HT1080 (cell line): ENCODE results near the gene TNIK. TPM values are rescaled to one million over a fixed set of nuclear protein-coding genes. Genes with fewer than 3 reads are reported as not detected.

Source experiments
- DNase-seq: peaks from one replicate; pipeline ENCODE4 v3.0.0-alpha.2; 2015; ENCODE audit warnings: low read depth
- total RNA-seq: library from RNA; depleted of rRNA; stranded (reverse); fragments of >200 nt; shearing (Covaris generic); gene quantifications from 2 replicates; pipeline ENCODE4 v1.2.3, GENCODE V29; 2014

Gene TNIK
- total RNA-seq, 1 experiment from 2014 or later, result 16.1 TPM

DNA sequence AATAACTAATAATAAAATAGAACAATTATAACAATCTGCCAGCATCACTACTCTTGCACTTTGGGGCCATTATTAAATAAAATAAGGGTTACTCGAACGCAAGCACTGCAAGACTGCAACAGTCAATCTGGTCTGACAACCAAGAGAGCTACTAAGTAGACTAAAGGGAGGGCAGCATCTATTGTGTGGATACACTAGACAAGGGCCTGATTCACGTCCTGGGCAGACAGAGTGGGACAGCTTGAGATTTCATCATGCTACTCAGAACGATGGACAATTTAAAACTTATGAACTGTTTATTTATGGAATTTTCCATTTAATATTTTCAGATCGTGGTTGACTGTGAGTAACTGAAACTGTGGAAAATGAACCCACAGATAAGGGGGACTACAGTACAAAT is 39.5 kb downstream of the TNIK start:
- DNase-seq, result no peak

GRCh38 chr3:171419457-171419856 is 40.7 kb downstream of the TNIK start:
- DNase-seq, result no peak

- DNase-seq, result peak; percentile 83
Measured at GRCh38 chr3:171417813-171418212, 42.4 kb downstream of the TNIK start.

- no peak for DNase-seq
Measured at GRCh38 chr3:171417137-171417536, 43.1 kb downstream of the TNIK start.

DNA sequence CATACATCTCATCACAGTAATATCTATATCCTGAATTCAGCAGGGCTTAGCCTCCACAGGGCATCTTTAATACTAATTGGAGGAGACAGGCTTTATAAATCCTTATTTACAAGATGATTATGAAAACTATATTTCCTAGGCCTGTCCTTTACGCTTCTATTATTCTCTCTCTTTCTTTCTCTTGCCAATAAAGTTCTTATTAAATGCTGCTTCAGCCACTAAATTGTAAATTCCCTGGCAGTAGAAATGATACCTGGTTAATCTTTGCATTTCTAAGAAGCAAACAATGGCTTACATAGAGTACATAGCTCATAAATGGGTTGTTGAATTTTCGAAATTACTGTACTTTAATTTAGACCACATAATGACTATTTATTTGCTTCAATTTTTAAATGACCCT is 43.5 kb downstream of the TNIK start:
- no peak for DNase-seq

DNA sequence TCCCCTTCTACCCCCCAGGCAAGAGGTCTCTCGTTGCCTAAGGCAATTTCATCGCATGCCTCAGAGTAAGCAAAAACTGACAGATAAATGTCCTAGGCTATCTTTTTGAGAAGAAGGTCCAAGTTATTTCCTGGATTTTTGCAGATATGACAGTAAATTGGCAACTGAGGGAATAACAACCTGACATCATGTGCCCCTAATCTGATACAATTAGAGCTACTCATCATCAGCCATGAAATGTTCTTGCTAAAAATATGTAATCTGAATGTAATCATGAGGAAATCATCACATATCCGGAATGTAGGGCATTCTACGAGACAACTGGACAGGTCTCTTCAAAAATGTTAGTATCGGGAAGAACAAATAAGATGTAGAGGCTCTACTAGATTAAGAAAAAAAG is 44.1 kb downstream of the TNIK start:
- no peak for DNase-seq

DNA sequence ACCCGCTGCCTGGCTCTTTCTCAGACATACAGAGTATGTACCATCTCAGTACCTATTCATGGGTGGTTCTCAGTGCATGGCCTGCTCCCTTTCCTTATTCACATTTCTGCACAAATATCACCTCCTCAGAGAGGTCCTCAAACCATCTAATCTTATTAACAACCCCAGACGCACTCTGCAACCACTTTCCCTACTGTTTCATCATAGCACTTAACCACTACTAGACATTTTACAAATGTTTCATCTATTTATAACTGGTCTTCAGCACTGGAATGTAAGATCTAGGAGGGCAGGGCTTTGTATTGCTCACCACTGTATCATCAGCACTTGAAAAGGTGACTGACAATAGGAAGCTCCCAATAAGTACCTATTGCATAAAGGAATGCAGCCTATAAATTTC is 45.1 kb downstream of the TNIK start:
- peak; percentile 38 for DNase-seq

DNA sequence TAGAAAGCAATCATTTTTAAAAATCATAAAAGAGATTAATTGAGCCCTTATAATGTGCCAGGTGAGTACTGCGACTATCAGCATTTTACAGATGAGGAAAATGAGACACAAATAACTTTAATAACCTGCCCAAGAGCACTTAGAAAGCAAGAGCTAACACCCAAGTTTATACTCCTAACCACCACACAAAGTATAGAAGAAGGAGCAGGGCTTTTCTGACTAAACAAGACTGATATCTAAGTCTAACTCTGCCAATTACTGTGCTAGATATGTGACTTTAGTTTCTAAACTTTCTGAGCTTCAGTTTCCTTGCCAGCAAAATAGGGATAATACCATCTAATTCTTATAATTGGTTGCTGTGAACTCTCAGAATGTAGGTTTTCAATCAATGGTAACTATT is 47.7 kb downstream of the TNIK start:
- no peak for DNase-seq

DNA sequence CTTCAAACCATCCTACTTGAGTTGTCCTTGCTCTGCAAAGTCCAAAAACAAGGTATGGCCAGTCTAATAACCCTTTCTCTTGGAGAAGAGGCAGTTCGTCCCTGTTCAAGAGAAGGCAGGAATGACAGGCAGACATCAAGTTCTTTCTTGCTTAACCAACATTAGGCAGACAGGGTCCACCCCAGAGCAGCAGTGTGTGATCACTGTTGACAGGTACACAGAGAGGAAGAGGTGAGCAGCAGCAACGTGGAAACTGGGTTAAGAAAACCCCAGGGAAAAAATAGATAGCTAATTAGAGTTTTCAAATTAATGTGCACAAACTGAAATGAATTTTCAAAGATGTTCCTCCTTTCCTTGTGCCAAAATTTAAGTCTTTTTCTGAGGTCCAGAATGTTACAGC is 48.2 kb downstream of the TNIK start:
- DNase-seq, result no peak

DNA sequence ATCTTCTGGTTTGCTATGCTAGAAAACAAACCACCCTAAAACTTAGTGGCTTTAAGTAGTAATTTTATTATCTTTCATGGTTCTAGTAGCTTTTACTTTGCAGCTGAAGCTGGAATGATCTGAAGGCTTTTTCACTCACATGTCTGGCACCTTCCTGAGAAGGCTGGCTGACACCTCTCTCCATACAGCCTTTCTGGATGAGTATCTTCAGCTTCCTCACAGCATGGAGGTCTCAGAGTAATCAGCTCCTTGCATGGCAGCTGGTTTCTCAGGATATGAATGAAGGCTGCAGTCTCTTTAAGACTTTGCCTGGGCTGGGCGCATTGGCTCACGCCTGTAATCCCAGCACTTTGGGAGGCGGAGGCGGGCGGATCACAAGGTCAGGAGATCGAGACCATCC is 50.0 kb downstream of the TNIK start:
- DNase-seq, result no peak

DNA sequence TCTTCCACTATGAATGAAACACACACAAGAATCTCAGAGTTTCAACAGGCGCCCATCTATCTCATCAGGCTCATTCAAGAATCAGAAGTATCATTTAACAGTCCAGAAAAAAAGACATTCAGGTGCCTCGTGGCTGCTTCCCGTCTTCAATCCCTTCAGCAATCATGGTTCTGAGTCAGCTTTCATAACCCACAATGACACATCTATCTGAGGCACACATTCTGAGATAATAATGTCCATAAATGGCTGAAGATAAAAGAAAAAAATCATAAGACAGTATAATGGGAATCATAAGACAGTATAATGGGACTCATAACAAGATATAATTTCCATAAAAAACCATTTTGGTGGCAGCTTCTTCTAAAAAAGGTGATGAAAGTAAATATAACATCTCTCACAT is 52.4 kb downstream of the TNIK start:
- DNase-seq, result peak; percentile 93

- DNase-seq, result no peak
Measured at GRCh38 chr3:171404376-171404967, 55.7 kb downstream of the TNIK start.

DNA sequence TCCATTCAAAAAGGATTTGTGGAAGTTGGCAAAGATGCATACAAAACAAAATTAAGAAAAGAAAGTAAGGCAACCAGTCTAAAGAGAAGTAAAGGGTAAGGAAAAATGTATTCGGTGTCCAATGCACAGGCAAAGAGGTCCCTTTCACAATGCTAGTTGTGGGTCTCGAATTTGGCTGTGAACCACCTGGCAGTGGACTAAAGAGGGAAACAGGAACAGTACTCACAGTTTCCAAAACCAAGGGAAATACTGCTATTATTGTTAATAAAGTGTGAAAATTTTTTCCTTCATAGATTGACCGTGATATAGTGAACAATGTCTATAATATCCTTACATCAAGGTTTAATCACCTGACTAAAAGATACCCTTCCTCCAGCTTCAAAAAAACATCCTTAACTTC is 57.9 kb downstream of the TNIK start:
- DNase-seq, result no peak

DNA sequence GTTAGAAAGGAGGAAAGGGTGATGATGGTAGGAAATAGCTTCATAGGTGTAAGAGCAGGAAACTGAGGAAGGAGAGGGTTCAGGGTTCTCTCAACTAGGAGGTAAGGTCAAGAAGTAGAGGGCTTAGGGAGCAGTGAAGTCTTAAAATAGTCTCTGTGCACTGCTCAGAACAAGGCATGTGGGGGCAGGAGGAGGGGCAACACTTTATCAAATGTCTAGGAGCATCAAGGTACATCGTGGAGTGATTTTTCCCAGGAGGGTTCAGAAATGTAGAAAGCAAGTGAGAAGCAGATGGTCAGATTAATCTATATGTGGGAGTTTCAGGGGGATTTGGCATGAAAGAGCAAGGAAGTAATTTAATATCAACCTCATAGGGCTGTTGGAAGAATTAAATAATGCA is 58.8 kb downstream of the TNIK start:
- DNase-seq, result no peak

GRCh38 chr3:171399842-171400241 is 60.4 kb downstream of the TNIK start:
- DNase-seq, result no peak

- no peak for DNase-seq
Measured at GRCh38 chr3:171398343-171398742, 61.9 kb downstream of the TNIK start.

GRCh38 chr3:171397089-171397488 is 63.1 kb downstream of the TNIK start:
- no peak for DNase-seq

GRCh38 chr3:171396048-171396447 is 64.2 kb downstream of the TNIK start:
- peak; percentile 53 for DNase-seq

- DNase-seq, result no peak
Measured at GRCh38 chr3:171393032-171393744, 67.0 kb downstream of the TNIK start.

- DNase-seq, result no peak
Measured at GRCh38 chr3:171391432-171391831, 68.8 kb downstream of the TNIK start.

DNA sequence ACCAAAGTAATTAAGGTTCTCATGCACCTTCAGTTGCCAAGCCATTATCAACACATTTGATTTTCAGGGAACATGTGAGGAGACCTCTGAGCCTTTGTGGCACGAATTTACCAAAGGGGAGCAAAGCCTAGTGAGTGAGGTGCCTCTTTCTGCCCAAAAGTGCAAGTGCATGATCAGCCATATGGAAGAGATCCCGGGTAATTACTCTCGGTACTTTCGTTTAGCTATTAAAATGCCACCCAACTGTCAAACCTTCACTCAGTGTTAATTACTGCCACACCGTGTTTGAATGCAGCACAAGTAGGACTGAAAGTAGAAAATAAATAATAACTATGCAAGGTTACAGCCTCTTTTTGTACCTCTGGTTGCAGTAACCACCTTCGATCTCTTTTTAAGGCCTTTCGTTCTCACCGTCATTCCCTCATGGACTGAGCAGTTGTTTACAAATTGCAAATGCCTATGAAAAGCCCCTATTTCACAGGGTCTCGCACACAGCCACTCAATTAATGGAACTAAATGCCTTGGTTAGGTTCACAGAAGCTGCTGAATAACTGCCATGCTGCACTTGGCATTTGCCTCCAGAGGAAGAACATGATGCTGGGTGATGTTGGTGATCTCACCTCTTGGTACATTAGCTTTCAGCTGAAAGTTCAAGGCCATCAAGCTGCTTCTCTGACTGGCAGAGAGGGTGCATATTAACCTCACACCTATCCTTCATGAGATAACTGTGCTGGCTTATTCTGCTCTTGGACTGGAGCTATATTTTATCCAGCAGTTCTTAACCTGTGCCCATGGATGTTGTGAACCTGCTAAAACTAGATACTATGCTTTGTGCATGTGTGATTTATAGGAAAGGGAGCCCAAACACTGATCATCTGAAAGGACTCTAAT is 69.9 kb downstream of the TNIK start:
- DNase-seq, result no peak

DNA sequence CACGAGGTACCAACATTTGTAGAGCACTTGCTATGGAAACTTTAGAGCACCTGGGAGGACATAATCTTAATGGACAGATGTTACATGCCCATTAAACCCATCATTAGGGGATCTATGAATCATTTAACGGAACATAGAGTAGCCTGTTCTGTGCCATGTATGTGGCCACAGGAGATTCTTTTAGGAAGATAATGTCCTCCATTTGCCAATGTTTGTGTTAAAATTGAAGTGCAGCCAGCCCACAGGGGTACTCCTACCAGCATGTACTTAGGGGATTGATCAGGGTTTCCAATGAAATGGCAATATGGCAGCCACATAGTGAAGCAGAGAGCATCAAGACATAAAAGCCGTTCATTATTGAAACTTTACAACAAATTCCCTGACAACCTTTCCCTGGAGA is 70.7 kb downstream of the TNIK start:
- no peak for DNase-seq
